ENCODE data around the gene HTR2A. TPM values are rescaled to one million over a fixed set of nuclear protein-coding genes. Genes with fewer than 3 reads are reported as not detected.

HTR2A gene
- total and polyA plus RNA-seq, 8 donors = 0.29 to 1.8 (median 0.75) TPM

DNA sequence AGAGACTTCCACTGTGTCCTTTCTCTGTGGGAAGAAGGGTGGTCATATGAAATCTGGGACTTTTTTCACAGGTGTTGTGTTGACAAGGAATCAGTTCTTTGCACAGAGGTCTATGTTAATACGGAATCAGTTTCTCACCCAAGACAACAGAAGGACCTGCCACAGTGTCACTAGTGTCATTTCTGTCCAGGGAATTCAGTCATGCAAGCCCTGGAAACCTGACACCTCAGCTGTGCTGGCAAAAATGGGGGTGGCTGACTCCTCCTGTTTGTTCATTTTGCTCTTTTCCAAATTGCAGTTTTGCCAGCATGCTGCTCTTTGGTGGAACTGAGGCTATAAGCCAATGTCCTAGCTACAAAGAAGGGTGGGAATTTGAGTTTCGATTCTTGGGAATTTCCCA lies 50.1 kb downstream of the HTR2A start:
- Histone ChIP-seq H3K36me3 (no peaks in the 10 kb centered on the region), H3K27me3 (no peaks in the 10 kb centered on the region), H3K27ac (no peak overlapping the region), H3K9me3 (no peaks in the 10 kb centered on the region), H3K4me1 (no peaks in the 10 kb centered on the region), H3K4me3 (no peak overlapping the region)
- intact Hi-C loops (cut with DNase I) = no loop called here
- TF ChIP-seq, protein P1, sequence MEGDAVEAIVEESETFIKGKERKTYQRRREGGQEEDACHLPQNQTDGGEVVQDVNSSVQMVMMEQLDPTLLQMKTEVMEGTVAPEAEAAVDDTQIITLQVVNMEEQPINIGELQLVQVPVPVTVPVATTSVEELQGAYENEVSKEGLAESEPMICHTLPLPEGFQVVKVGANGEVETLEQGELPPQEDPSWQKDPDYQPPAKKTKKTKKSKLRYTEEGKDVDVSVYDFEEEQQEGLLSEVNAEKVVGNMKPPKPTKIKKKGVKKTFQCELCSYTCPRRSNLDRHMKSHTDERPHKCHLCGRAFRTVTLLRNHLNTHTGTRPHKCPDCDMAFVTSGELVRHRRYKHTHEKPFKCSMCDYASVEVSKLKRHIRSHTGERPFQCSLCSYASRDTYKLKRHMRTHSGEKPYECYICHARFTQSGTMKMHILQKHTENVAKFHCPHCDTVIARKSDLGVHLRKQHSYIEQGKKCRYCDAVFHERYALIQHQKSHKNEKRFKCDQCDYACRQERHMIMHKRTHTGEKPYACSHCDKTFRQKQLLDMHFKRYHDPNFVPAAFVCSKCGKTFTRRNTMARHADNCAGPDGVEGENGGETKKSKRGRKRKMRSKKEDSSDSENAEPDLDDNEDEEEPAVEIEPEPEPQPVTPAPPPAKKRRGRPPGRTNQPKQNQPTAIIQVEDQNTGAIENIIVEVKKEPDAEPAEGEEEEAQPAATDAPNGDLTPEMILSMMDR (IDR thresholded peaks at IDR 0.05) = no peak
- no peak for DNase-seq
- ATAC-seq = no peak

DNA sequence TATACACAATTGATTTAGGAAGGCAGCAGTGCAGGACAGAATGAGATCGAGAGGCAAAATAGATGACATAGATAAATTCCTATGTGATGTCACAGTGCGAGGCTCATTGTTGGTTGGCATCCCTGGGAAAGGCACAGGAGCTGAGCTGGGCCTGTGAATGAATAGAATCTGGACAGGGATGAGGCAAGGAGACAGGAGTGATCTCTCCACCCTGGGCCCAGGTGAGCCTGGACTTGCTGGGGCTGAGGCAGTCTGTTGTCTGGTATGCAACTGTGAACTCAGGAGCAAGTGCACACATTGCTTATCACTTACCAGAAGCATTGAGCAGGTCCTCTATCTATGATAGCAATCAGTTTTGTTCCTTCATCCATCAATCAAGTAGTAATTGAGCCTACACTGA lies 51.7 kb downstream of the HTR2A start:
- DNase-seq (no peak), ATAC-seq (no peak)
- intact Hi-C loops (cut with DNase I) = no loop called here
- H3K4me3 ChIP-seq = no peak overlapping the region
- no peaks in the 10 kb centered on the region for H3K36me3 ChIP-seq
- H3K4me1 ChIP-seq = no peaks in the 10 kb centered on the region
- no peak overlapping the region for H3K27ac ChIP-seq
- TF ChIP-seq, protein P1 (IDR thresholded peaks at IDR 0.05) = no peak
- no peaks in the 10 kb centered on the region for H3K27me3 ChIP-seq
- H3K9me3 ChIP-seq = no peaks in the 10 kb centered on the region

DNA sequence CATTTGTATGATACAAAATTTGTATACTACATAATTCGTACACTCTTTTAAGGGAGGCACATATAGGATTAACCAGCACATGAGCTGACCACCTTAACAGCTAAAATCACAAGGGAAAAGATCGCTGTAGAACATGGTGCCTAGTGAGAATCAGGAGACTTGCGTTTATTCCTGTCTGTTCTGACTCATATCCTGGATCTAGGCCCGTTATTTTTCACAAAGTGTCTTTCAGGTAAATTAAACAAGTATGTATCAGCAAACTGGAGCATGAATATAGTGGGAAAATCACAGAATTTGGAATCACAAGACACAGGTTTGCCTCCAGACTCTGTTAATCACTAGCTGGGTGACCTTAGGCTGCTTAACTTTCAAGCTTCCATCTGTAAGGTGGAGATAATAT lies 52.4 kb downstream of the HTR2A start:
- Histone ChIP-seq H3K27me3 (no peaks in the 10 kb centered on the region), H3K4me1 (no peaks in the 10 kb centered on the region), H3K36me3 (no peaks in the 10 kb centered on the region), H3K4me3 (no peak overlapping the region), H3K27ac (no peak overlapping the region), H3K9me3 (no peaks in the 10 kb centered on the region)
- TF ChIP-seq, protein P1 (IDR thresholded peaks at IDR 0.05) = no peak
- ATAC-seq (no peak), DNase-seq (no peak)
- intact Hi-C loops (cut with DNase I) = no loop called here

DNA sequence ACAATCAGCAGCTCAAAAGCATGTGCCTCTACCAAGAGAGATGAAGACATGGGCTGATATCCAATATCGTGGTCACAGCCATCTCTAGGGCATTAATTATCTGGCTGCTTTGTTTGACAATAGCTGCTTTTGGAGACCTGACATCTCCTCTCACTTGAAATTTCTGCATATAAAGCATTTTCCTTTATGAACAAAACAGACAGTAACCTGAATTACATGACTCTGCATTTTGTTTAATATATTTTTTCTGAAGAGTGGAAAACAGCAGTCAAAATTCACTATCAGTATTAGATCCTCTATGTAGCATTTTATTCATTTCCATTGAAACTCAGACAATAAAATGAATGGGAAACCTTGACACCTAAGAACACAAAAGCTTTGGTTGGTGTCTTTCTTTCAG lies 57.5 kb downstream of the HTR2A start:
- no peaks in the 10 kb centered on the region for H3K36me3 ChIP-seq
- H3K27ac ChIP-seq = no peak overlapping the region
- no peaks in the 10 kb centered on the region for H3K4me1 ChIP-seq
- no peak for ATAC-seq
- no peak overlapping the region for H3K4me3 ChIP-seq
- H3K27me3 ChIP-seq = no peaks in the 10 kb centered on the region
- H3K9me3 ChIP-seq = no peaks in the 10 kb centered on the region
- intact Hi-C loops (cut with DNase I) = no loop called here
- no peak for DNase-seq
- TF ChIP-seq, protein P1 (IDR thresholded peaks at IDR 0.05) = no peak

DNA sequence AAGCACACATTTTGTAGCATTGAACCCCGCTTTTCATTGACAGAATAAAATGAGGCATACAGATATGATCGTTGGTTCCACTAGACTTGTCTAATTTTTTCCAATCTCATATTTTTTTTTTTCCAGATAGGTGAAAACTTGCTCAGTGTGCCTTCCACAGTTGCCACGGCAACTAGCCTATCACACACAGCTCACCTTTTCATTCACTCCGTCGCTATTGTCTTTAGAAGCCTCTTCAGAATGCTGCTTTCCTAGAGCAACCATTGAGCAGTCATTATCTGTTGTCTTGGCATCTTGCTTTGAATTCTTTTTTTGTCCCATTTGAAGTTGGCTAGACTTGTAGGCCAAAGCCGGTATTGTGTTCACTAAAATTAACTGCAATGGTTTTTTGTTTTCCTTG lies 62.2 kb downstream of the HTR2A start:
- TF ChIP-seq, protein P1 (IDR thresholded peaks at IDR 0.05) = no peak
- ATAC-seq = no peak
- no peaks in the 10 kb centered on the region for H3K4me1 ChIP-seq
- H3K4me3 ChIP-seq = no peak overlapping the region
- H3K27me3 ChIP-seq = no peaks in the 10 kb centered on the region
- no peak overlapping the region for H3K27ac ChIP-seq
- DNase-seq = no peak
- H3K9me3 ChIP-seq = no peaks in the 10 kb centered on the region
- H3K36me3 ChIP-seq = no peaks in the 10 kb centered on the region
- intact Hi-C loops (cut with DNase I) = no loop called here
